ENCODE results near the gene ASIC2. TPM values are rescaled to one million over a fixed set of nuclear protein-coding genes. Genes with fewer than 3 reads are reported as not detected.

The ASIC2 gene
- total and polyA plus RNA-seq, 2 donors (not counting 3 experiments of a cell fraction or from before 2014, with no cell fraction given): not detected

GRCh38 chr17:33292201-33292980 is 704 bp downstream of the ASIC2 start:
- H3K9me3 ChIP-seq (replicated peaks; ENCODE audit: control insufficient read depth, insufficient read depth, low read length): no peaks in the 10 kb centered on the region
- no peak overlapping the region for H2AFZ ChIP-seq (ENCODE audit: low read depth, low read length)
- H4K20me1 ChIP-seq (replicated peaks; ENCODE audit: control insufficient read depth, extremely low read depth, insufficient read depth, low read length): no peaks in the 10 kb centered on the region
- H3K9me1 ChIP-seq (replicated peaks; ENCODE audit: control insufficient read depth, extremely low read depth, insufficient read depth, low read length): no peaks in the 10 kb centered on the region
- H3K27me3 ChIP-seq (ENCODE audit: control insufficient read depth in 2 of 2, insufficient read depth in 2 of 2, low read length in 2 of 2): peaks cover 48 to 55% of the 10 kb centered on the region in 2 experiments
- dilution Hi-C loops (cut with MboI; ENCODE audit: extremely low pct_ligation_motif_present, low sequenced_read_pairs) (no loop called here), intact Hi-C loops (cut with micrococcal nuclease) (no loop called here)
- H3K4me2 ChIP-seq (ENCODE audit: insufficient read depth, low read length): no peak overlapping the region
- DNase-seq (ENCODE audit: low read depth, low spot score) (peak; percentile 12), FAIRE-seq (no peak)
- H3K36me3 ChIP-seq (ENCODE audit: control insufficient read depth in 2 of 2, extremely low read depth in 1 of 2, insufficient read depth in 2 of 2, low read length in 2 of 2): no peaks in the 10 kb centered on the region
- peak overlapping the region in 1 of 3 experiments; percentile 25 for H3K4me3 ChIP-seq (replicated peaks in 1 of 3; ENCODE audit: insufficient read depth in 1 of 3, low read depth in 1 of 3, low read length in 3 of 3)
- ChIA-PET CTCF (interaction anchor here (0.9 to 1.3 kb wide), 3 partner anchors 8 to 242 kb away, joined by 3 to 8 read pairs (median 3); no protein-coding TSS in a partner anchor), POLR2A (no interaction called here)
- no peak overlapping the region for H3K9ac ChIP-seq (replicated peaks; ENCODE audit: extremely low read depth, insufficient read depth, low read length)
- no TSS peak for BruUV-seq (replicated peaks)
- no peaks in the 10 kb centered on the region for H3K79me2 ChIP-seq (ENCODE audit: control insufficient read depth, insufficient read depth, low read length)
- TF ChIP-seq POLR2AphosphoS5 (IDR thresholded peaks at IDR 0.05; ENCODE audit: insufficient read depth, low read depth, low read length): no peak
- peak; percentile 27 for TF ChIP-seq EZH2 (IDR thresholded peaks at IDR 0.05; ENCODE audit: borderline replicate concordance, low read depth, low read length, severe bottlenecking)
- peak in 1 of 2 donors; percentile 37 for TF ChIP-seq CTCF (IDR thresholded peaks at IDR 0.05; ENCODE audit: extremely low read depth in 1 of 2, insufficient read depth in 1 of 2, low read depth in 1 of 2, low read length in 2 of 2)
- H3K27ac ChIP-seq (ENCODE audit: insufficient read depth, low read depth, low read length): no peak overlapping the region
- H3K4me1 ChIP-seq (ENCODE audit: control insufficient read depth, extremely low read depth, insufficient read depth, low read length): peaks cover 2% of the 10 kb centered on the region

Measured in endothelial cell of umbilical vein (primary cell).